Breast epithelium (tissue), 4 donors: ENCODE data around the gene VANGL1. TPM values are rescaled to one million over a fixed set of nuclear protein-coding genes. Genes with fewer than 3 reads are reported as not detected.

Source experiments
- DNase-seq, 2 donors: peaks; one replicate each; pipeline ENCODE4 v3.0.0-alpha.2; 2019; ENCODE audit warnings: low spot score in 2 of 2
- H3K27ac ChIP-seq, 2 donors: fragments of 200-600 bp; sonication (generic) in 1 of 2; one replicate each; pipeline ENCODE4 v1.5.1; 2016 to 2019; ENCODE audit warnings: mild to moderate bottlenecking in 1 of 2
- H3K27me3 ChIP-seq, 2 donors: fragments of 200-600 bp; sonication (generic) in 1 of 2; one replicate each; pipeline versions ENCODE4 v1.5.1 to v1.6.0; 2017 to 2019; ENCODE audit warnings: control low read depth in 1 of 2, mild to moderate bottlenecking in 1 of 2
- H3K36me3 ChIP-seq: fragments of 200-600 bp; one replicate; pipeline ENCODE4 v1.5.1; 2019
- H3K4me1 ChIP-seq, 2 donors: fragments of 200-600 bp; sonication (generic); one replicate each; pipeline ENCODE4 v1.5.1; 2016 to 2019; ENCODE audit warnings: control low read depth in 1 of 2
- H3K4me3 ChIP-seq, 3 donors: fragments of 200-600 bp; sonication (generic); 1 replicate in 2 of 3; 2 replicates in 1 of 3; pipeline ENCODE4 v1.5.1; 2016 to 2019; ENCODE audit warnings: mild to moderate bottlenecking in 3 of 3, moderate library complexity in 2 of 3
- H3K9me3 ChIP-seq, 2 donors: fragments of 200-600 bp; sonication (generic) in 1 of 2; one replicate each; pipeline ENCODE4 v1.5.1; 2016 to 2019; ENCODE audit warnings: control low read depth in 1 of 2
- CTCF ChIP-seq, 3 donors: fragments of 450-650 bp; IDR thresholded peaks; one replicate each; pipeline ENCODE4 v1.5.1; 2016 to 2017; ENCODE audit warnings: antibody characterized with exemption in 3 of 3, mild to moderate bottlenecking in 3 of 3, moderate library complexity in 3 of 3
- POLR2A ChIP-seq: fragments of 450-650 bp; IDR thresholded peaks from one replicate; pipeline ENCODE4 v1.6.1; 2016; ENCODE audit warnings: antibody characterized with exemption, mild to moderate bottlenecking, moderate library complexity
- POLR2AphosphoS5 ChIP-seq, 3 donors: sonication (generic); formaldehyde crosslinking; IDR thresholded peaks; one replicate each; pipeline ENCODE4 v1.6.1; 2017; ENCODE audit warnings: antibody characterized with exemption in 3 of 3
- intact Hi-C: fragments of 100-400 bp; cut with DNase I; formaldehyde crosslinking; loops from one replicate; pipeline ENCODE4 v1.15.1; 2023; ENCODE audit warnings: low total_unique reads
- total RNA-seq, 3 donors: library from RNA; depleted of rRNA; stranded (reverse); fragments of >200 nt; gene quantifications; one replicate each; pipeline ENCODE4 v1.1.0, GENCODE V29; 2016

The VANGL1 gene
- total RNA-seq, 3 donors from 2014 or later, result 6.6 to 7.5 (median 7.5) TPM

- no peak for DNase-seq
- H3K36me3 ChIP-seq, result no peaks in the 10 kb centered on the region
- H3K27me3 ChIP-seq, result no peaks in the 10 kb centered on the region
- no peaks in the 10 kb centered on the region for H3K9me3 ChIP-seq
- no peak overlapping the region for H3K4me3 ChIP-seq
- no peak overlapping the region for H3K27ac ChIP-seq
- intact Hi-C loops, result no loop called here
- TF ChIP-seq POLR2AphosphoS5 (IDR thresholded peaks at IDR 0.05) (no peak), CTCF (IDR thresholded peaks at IDR 0.05) (no peak), POLR2A (no peak)
- no peaks in the 10 kb centered on the region for H3K4me1 ChIP-seq
These were observed 53.0 kb downstream of the VANGL1 start for GRCh38 chr1:115694805-115695204.

- no peak overlapping the region for H3K4me3 ChIP-seq
- H3K36me3 ChIP-seq, result no peaks in the 10 kb centered on the region
- H3K9me3 ChIP-seq, result no peaks in the 10 kb centered on the region
- H3K4me1 ChIP-seq, result no peaks in the 10 kb centered on the region
- TF ChIP-seq POLR2AphosphoS5 (IDR thresholded peaks at IDR 0.05), result no peak
- no peak for TF ChIP-seq CTCF (IDR thresholded peaks at IDR 0.05)
- TF ChIP-seq POLR2A, result no peak
- DNase-seq, result no peak
- intact Hi-C loops, result no loop called here
- no peaks in the 10 kb centered on the region for H3K27me3 ChIP-seq
- no peak overlapping the region for H3K27ac ChIP-seq
These were observed 55.8 kb downstream of the VANGL1 start for GRCh38 chr1:115697619-115698018.

- intact Hi-C loops, result no loop called here
- no peak overlapping the region for H3K27ac ChIP-seq
- H3K36me3 ChIP-seq, result no peaks in the 10 kb centered on the region
These were observed 59.3 kb downstream of the VANGL1 start for GRCh38 chr1:115701090-115701489.

GRCh38 chr1:115702959-115703358 is 61.2 kb downstream of the VANGL1 start:
- Histone ChIP-seq H3K4me1 (no peaks in the 10 kb centered on the region), H3K27ac (no peak overlapping the region), H3K36me3 (no peaks in the 10 kb centered on the region), H3K9me3 (no peaks in the 10 kb centered on the region), H3K27me3 (no peaks in the 10 kb centered on the region), H3K4me3 (no peak overlapping the region)
- no peak for DNase-seq
- TF ChIP-seq CTCF (IDR thresholded peaks at IDR 0.05), result no peak
- no peak for TF ChIP-seq POLR2A
- no peak for TF ChIP-seq POLR2AphosphoS5 (IDR thresholded peaks at IDR 0.05)
- intact Hi-C loops, result no loop called here

More at GRCh38 chr1:115701090-115701489, 59.3 kb downstream of the VANGL1 start:
- TF ChIP-seq CTCF (IDR thresholded peaks at IDR 0.05) (no peak), POLR2A (no peak)
- Histone ChIP-seq H3K27me3 (no peaks in the 10 kb centered on the region), H3K9me3 (no peaks in the 10 kb centered on the region), H3K4me1 (no peaks in the 10 kb centered on the region), H3K4me3 (no peak overlapping the region)
- no peak for DNase-seq

GRCh38 chr1:115705085-115705951 is 63.5 kb downstream of the VANGL1 start:
- intact Hi-C loops, result no loop called here
- TF ChIP-seq CTCF (IDR thresholded peaks at IDR 0.05) (no peak), POLR2AphosphoS5 (IDR thresholded peaks at IDR 0.05) (no peak), POLR2A (no peak)
- no peak overlapping the region for H3K27ac ChIP-seq
- no peaks in the 10 kb centered on the region for H3K9me3 ChIP-seq
- H3K4me1 ChIP-seq, result no peaks in the 10 kb centered on the region
- H3K4me3 ChIP-seq, result no peak overlapping the region
- no peaks in the 10 kb centered on the region for H3K36me3 ChIP-seq
- no peak for DNase-seq
- H3K27me3 ChIP-seq, result peaks cover 0 to 7% of the 10 kb centered on the region in 2 donors
